Measurements from ENCODE around the gene NFIB. TPM values are rescaled to one million over a fixed set of nuclear protein-coding genes. Genes with fewer than 3 reads are reported as not detected.

NFIB gene
- total RNA-seq, 1 experiment from 2014 or later = 18.6 TPM

DNA sequence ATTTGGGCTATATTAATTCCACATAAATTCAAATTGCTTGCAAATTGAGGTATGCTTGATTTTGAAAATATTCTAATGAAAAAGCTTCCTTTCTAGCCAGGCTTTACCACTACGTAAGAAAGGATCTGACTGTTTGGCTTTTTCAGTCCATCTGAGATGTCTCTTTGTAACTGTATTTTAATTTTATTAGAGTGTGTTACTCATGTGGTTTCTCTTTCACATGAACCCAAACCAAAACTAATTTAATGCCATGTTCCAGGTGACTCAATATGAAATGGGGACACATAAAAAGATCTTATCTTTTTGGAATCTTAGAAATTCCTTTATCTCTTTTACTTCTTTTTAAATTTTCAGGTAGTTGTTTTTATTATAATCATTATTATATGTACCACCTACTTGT, 85.3 kb downstream of the NFIB start:
- ChIA-PET CTCF (no interaction called here), POLR2A (ENCODE audit: unreplicated experiment) (no interaction called here)
- Histone ChIP-seq H3K79me2 (ENCODE audit: low read length) (peaks cover 35% of the 10 kb centered on the region), H3K9ac (ENCODE audit: low read length) (no peak overlapping the region), H3K9me3 (ENCODE audit: low read length) (no peaks in the 10 kb centered on the region), H4K20me1 (ENCODE audit: low read length) (no peaks in the 10 kb centered on the region), H3K9me2 (replicated peaks; ENCODE audit: low read length) (no peaks in the 10 kb centered on the region), H3K27me3 (ENCODE audit: low read length) (no peaks in the 10 kb centered on the region), H3F3A (ENCODE audit: low read length, unreplicated experiment) (no peaks in the 10 kb centered on the region), H3K4me2 (ENCODE audit: low read length) (peak overlapping the region; percentile 50), H3K4me3 (ENCODE audit: low read length) (peak overlapping the region; percentile 24; the same call in 1 of the 2 replicates), H3K27ac (ENCODE audit: low read length) (peak overlapping the region; percentile 47), H3K36me3 (ENCODE audit: low read depth, low read length) (no peaks in the 10 kb centered on the region), H2AFZ (ENCODE audit: low read length) (no peak overlapping the region), H3K4me1 (ENCODE audit: insufficient read depth, low read length) (peaks cover 16% of the 10 kb centered on the region)
- no TSS peak for BruUV-seq (replicated peaks)
- intact Hi-C loops (cut with micrococcal nuclease) = no loop called here
- TF ChIP-seq EZH2 (IDR thresholded peaks at IDR 0.05; ENCODE audit: low read length, unreplicated experiment) = no peak
- TF ChIP-seq, protein P1, sequence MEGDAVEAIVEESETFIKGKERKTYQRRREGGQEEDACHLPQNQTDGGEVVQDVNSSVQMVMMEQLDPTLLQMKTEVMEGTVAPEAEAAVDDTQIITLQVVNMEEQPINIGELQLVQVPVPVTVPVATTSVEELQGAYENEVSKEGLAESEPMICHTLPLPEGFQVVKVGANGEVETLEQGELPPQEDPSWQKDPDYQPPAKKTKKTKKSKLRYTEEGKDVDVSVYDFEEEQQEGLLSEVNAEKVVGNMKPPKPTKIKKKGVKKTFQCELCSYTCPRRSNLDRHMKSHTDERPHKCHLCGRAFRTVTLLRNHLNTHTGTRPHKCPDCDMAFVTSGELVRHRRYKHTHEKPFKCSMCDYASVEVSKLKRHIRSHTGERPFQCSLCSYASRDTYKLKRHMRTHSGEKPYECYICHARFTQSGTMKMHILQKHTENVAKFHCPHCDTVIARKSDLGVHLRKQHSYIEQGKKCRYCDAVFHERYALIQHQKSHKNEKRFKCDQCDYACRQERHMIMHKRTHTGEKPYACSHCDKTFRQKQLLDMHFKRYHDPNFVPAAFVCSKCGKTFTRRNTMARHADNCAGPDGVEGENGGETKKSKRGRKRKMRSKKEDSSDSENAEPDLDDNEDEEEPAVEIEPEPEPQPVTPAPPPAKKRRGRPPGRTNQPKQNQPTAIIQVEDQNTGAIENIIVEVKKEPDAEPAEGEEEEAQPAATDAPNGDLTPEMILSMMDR (conservative IDR thresholded peaks at IDR 0.05; ENCODE audit: low read depth, low read length) = no peak
- no peak for TF ChIP-seq EZH2phosphoT487 (IDR thresholded peaks at IDR 0.05; ENCODE audit: borderline replicate concordance, low read length)
- peak; percentile 63 for DNase-seq
- peak; percentile 62 for ATAC-seq

DNA sequence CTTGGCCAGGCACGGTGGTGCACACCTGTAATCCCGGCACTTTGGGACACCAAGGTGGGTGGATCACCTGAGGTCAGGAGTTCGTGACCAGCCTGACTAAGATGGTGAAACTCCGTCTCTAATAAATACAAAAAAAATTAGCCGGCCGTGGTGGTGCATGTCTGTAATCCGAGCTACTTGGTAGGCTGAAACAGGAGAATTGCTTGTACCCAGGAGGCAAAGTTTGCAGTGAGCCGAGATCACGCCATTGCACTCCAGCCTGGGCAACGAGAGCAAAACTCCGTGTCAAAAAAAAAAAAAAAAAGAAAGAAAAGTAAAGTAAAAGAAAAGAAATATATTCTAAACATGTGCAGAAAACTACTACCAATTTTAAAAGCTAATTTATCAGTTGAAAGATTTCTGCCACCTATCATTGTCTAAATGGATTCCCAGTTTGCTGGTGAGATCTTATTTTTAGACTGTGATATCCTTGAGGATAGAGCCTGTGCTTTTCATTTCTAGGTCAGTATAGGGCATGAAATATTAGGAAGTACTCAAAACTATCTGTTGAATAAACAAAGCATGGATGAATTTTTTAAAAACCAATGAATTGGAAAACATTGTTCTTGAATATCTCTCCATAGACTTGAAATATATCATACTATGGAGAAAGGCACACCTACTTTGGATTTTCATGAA, 86.9 kb downstream of the NFIB start:
- ATAC-seq (no peak), DNase-seq (no peak)
- Histone ChIP-seq H3K9ac (ENCODE audit: low read length) (no peak overlapping the region), H3F3A (ENCODE audit: low read length, unreplicated experiment) (no peaks in the 10 kb centered on the region), H2AFZ (ENCODE audit: low read length) (no peak overlapping the region), H4K20me1 (ENCODE audit: low read length) (no peaks in the 10 kb centered on the region), H3K9me2 (replicated peaks; ENCODE audit: low read length) (no peaks in the 10 kb centered on the region; the same call in 1 of the 2 replicates), H3K4me1 (ENCODE audit: insufficient read depth, low read length) (peaks cover 21% of the 10 kb centered on the region), H3K36me3 (ENCODE audit: low read depth, low read length) (no peaks in the 10 kb centered on the region), H3K79me2 (ENCODE audit: low read length) (peaks cover 41% of the 10 kb centered on the region), H3K9me3 (ENCODE audit: low read length) (no peaks in the 10 kb centered on the region), H3K27me3 (ENCODE audit: low read length) (no peaks in the 10 kb centered on the region), H3K27ac (ENCODE audit: low read length) (no peak overlapping the region), H3K4me2 (ENCODE audit: low read length) (no peak overlapping the region), H3K4me3 (ENCODE audit: low read length) (no peak overlapping the region)
- ChIA-PET POLR2A (ENCODE audit: unreplicated experiment) (no interaction called here), CTCF (no interaction called here)
- TF ChIP-seq EZH2 (IDR thresholded peaks at IDR 0.05; ENCODE audit: low read length, unreplicated experiment) = no peak
- TF ChIP-seq, protein P1 (conservative IDR thresholded peaks at IDR 0.05; ENCODE audit: low read depth, low read length) = no peak
- no peak for TF ChIP-seq EZH2phosphoT487 (IDR thresholded peaks at IDR 0.05; ENCODE audit: borderline replicate concordance, low read length)
- BruUV-seq (replicated peaks) = no TSS peak
- intact Hi-C loops (cut with micrococcal nuclease) = no loop called here

DNA sequence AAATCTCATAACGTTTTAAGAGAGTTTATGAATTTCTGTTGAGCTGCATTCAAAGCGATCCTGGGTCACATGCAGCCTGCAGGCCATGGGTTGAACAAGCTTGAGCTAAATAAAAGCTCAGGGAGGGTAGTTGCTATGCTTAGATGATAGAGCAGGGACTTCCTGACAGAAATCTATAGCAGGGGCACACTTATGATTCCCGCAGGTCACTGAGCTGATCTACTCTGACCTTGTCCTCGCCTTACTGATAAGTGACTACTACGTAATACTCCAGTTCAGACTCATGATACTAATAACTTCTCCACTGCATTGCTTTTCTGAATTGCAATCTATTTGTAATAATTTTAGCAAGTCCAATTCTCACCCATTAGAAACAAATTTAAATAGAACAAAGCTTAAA, 90.9 kb downstream of the NFIB start:
- DNase-seq (no peak), ATAC-seq (no peak)
- Histone ChIP-seq H3K9me3 (ENCODE audit: low read length) (no peaks in the 10 kb centered on the region), H3K27me3 (ENCODE audit: low read length) (no peaks in the 10 kb centered on the region), H2AFZ (ENCODE audit: low read length) (no peak overlapping the region), H3K36me3 (ENCODE audit: low read depth, low read length) (no peaks in the 10 kb centered on the region), H3K4me3 (ENCODE audit: low read length) (no peak overlapping the region), H3K27ac (ENCODE audit: low read length) (no peak overlapping the region), H3F3A (ENCODE audit: low read length, unreplicated experiment) (no peaks in the 10 kb centered on the region), H3K9ac (ENCODE audit: low read length) (no peak overlapping the region), H3K4me2 (ENCODE audit: low read length) (no peak overlapping the region), H3K4me1 (ENCODE audit: insufficient read depth, low read length) (peaks cover 34% of the 10 kb centered on the region), H3K79me2 (ENCODE audit: low read length) (peaks cover 59% of the 10 kb centered on the region), H4K20me1 (ENCODE audit: low read length) (no peaks in the 10 kb centered on the region), H3K9me2 (replicated peaks; ENCODE audit: low read length) (no peaks in the 10 kb centered on the region; the same call in 1 of the 2 replicates)
- intact Hi-C loops (cut with micrococcal nuclease) = no loop called here
- no peak for TF ChIP-seq EZH2 (IDR thresholded peaks at IDR 0.05; ENCODE audit: low read length, unreplicated experiment)
- TF ChIP-seq, protein P1 (conservative IDR thresholded peaks at IDR 0.05; ENCODE audit: low read depth, low read length) = no peak
- no peak for TF ChIP-seq EZH2phosphoT487 (IDR thresholded peaks at IDR 0.05; ENCODE audit: borderline replicate concordance, low read length)
- BruUV-seq (replicated peaks) = no TSS peak
- CTCF ChIA-PET = no interaction called here
- POLR2A ChIA-PET (ENCODE audit: unreplicated experiment) = no interaction called here

Data from PC-3 (cell line).